ENCODE data around the gene SLMAP.

- TF ChIP-seq CTCF (optimal IDR thresholded peaks at IDR 0.05 in 1 of 3, IDR thresholded peaks at IDR 0.05 in 1 of 3, conservative IDR thresholded peaks at IDR 0.05 in 1 of 3; ENCODE audit: extremely low read depth in 1 of 3, insufficient read depth in 2 of 3, low read length in 3 of 3) (no peak), EZH2 (IDR thresholded peaks at IDR 0.05; ENCODE audit: low read length) (no peak)
These were observed 3.8 kb upstream of the SLMAP start for GRCh38 chr3:57752307-57752706.
